GDM1 (cell line): ENCODE measurements around the gene CSTPP1.
"Not testable (repeated sequence)": the region's sequence is repeated elsewhere in the genome, so short reads cannot be mapped to it uniquely, and the experiment has no call there.

Experiments
- DNase-seq: peaks from one replicate; lab custom pipeline; 2025; lab: John Stamatoyannopoulos, UW

The CSTPP1 gene

GRCh38 chr11:47099918-47100315 is 163.4 kb downstream of the CSTPP1 start:
- no peak for DNase-seq

GRCh38 chr11:47101406-47101805 is 164.8 kb downstream of the CSTPP1 start:
- no peak for DNase-seq

- no peak for DNase-seq
Measured at GRCh38 chr11:47104261-47104950, 167.8 kb downstream of the CSTPP1 start.

GRCh38 chr11:47105541-47105940 is 169.0 kb downstream of the CSTPP1 start:
- no peak for DNase-seq

- DNase-seq: no peak
Measured at GRCh38 chr11:47105974-47106373, 169.4 kb downstream of the CSTPP1 start.

- DNase-seq: no peak
Measured at GRCh38 chr11:47106798-47107411, 170.3 kb downstream of the CSTPP1 start.

- DNase-seq: no peak
Measured at GRCh38 chr11:47107744-47108143, 171.2 kb downstream of the CSTPP1 start.

- DNase-seq: no peak
Measured at GRCh38 chr11:47108214-47108613, 171.7 kb downstream of the CSTPP1 start.

GRCh38 chr11:47109051-47109726 is 172.6 kb downstream of the CSTPP1 start:
- no peak for DNase-seq

GRCh38 chr11:47109727-47110246 is 173.2 kb downstream of the CSTPP1 start:
- DNase-seq: no peak

- no peak for DNase-seq
Measured at GRCh38 chr11:47111318-47111804, 174.8 kb downstream of the CSTPP1 start.

- DNase-seq: not testable (repeated sequence)
Measured at GRCh38 chr11:47112941-47113340, 176.4 kb downstream of the CSTPP1 start.

- not testable (repeated sequence) for DNase-seq
Measured at GRCh38 chr11:47118958-47119688, 182.6 kb downstream of the CSTPP1 start.

- no peak for DNase-seq
Measured at GRCh38 chr11:47121056-47121455, 184.5 kb downstream of the CSTPP1 start.

- DNase-seq: no peak
Measured at GRCh38 chr11:47121731-47122130, 185.2 kb downstream of the CSTPP1 start.

GRCh38 chr11:47123094-47123493 is 186.5 kb downstream of the CSTPP1 start:
- no peak for DNase-seq

GRCh38 chr11:47124675-47125074 is 188.1 kb downstream of the CSTPP1 start:
- no peak for DNase-seq

- DNase-seq: no peak
Measured at GRCh38 chr11:47125083-47125482, 188.5 kb downstream of the CSTPP1 start.

- no peak for DNase-seq
Measured at GRCh38 chr11:47127213-47127612, 190.7 kb downstream of the CSTPP1 start.

- DNase-seq: no peak
Measured at GRCh38 chr11:47130543-47130942, 194.0 kb downstream of the CSTPP1 start.

GRCh38 chr11:47131136-47131535 is 194.6 kb downstream of the CSTPP1 start:
- DNase-seq: no peak

GRCh38 chr11:47132490-47132889 is 195.9 kb downstream of the CSTPP1 start:
- DNase-seq: no peak
